Thymus (tissue), 11 donors: Measurements from ENCODE around the gene STK39. TPM values are rescaled to one million over a fixed set of nuclear protein-coding genes. Genes with fewer than 3 reads are reported as not detected.

Source experiments
- DNase-seq, 9 donors: peaks; one replicate each; pipeline ENCODE4 v3.0.0-alpha.2; 2013; ENCODE audit warnings: low spot score in 9 of 9, low read depth in 6 of 9, missing footprints in 1 of 9
- H3K27ac ChIP-seq, 2 donors: one replicate each; pipeline ENCODE4 v1.5.1; 2013; ENCODE audit warnings: control low read depth in 1 of 2, low read depth in 1 of 2, low read length in 1 of 2, mild to moderate bottlenecking in 1 of 2, moderate library complexity in 1 of 2
- H3K27me3 ChIP-seq, 2 donors: one replicate each; pipeline ENCODE4 v1.5.1; 2013; ENCODE audit warnings: low read length in 1 of 2; ENCODE audit not compliant: control insufficient read depth in 2 of 2, insufficient read depth in 1 of 2
- H3K36me3 ChIP-seq, 2 donors: one replicate each; pipeline ENCODE4 v1.5.1; 2013; ENCODE audit warnings: low read length in 1 of 2, mild to moderate bottlenecking in 1 of 2, moderate library complexity in 1 of 2; ENCODE audit not compliant: control insufficient read depth in 2 of 2, insufficient read depth in 2 of 2
- H3K4me1 ChIP-seq, 2 donors: one replicate each; pipeline ENCODE4 v1.5.1; 2013; ENCODE audit warnings: low read length in 2 of 2; ENCODE audit not compliant: control insufficient read depth in 2 of 2, insufficient read depth in 2 of 2
- H3K4me3 ChIP-seq, 2 donors: one replicate each; pipeline ENCODE4 v1.5.1; 2013; ENCODE audit warnings: low read length in 2 of 2, control low read depth in 1 of 2, mild to moderate bottlenecking in 1 of 2
- H3K9me3 ChIP-seq, 2 donors: one replicate each; pipeline ENCODE4 v1.5.1; 2013; ENCODE audit warnings: low read length in 1 of 2, mild to moderate bottlenecking in 1 of 2; ENCODE audit not compliant: control insufficient read depth in 2 of 2, insufficient read depth in 1 of 2
- WGBS: extraction: QIAGEN DNeasy Blood & Tissue Kit; methylation state at CpG from one replicate; pipeline ENCODE4 v1.1.7; 2013; 5-methylcytosine and 5-hydroxymethylcytosine counted together
- polyA plus RNA-seq: library from polyadenylated mRNA; stranded (reverse); fragments of 200-250 nt; gene quantifications from one replicate; pipeline ENCODE4 v1.2.3, GENCODE V29; 2013
- total RNA-seq: library from RNA; stranded (reverse); fragments of 120-200 nt; gene quantifications from one replicate; pipeline ENCODE4 v1.2.4, GENCODE V29; 2013
- donor health status: healthy.

STK39 gene
- total and polyA plus RNA-seq, 2 donors = 30.7 to 34.1 TPM

GRCh38 chr2:168119515-168120141 lies 127.8 kb downstream of the STK39 start:
- DNase-seq = peak in 8 of 9 donors; percentile 37 to 77 (median 51)
- H3K36me3 ChIP-seq = peaks cover 22 to 32% of the 10 kb centered on the region in 2 donors
- H3K27me3 ChIP-seq = no peaks in the 10 kb centered on the region
- H3K4me1 ChIP-seq = no peaks in the 10 kb centered on the region
- H3K27ac ChIP-seq = no peak overlapping the region
- 60% methylated on average over 4 of the region's 4 CpGs for WGBS
- no peaks in the 10 kb centered on the region for H3K9me3 ChIP-seq
- H3K4me3 ChIP-seq = no peak overlapping the region

GRCh38 chr2:168118733-168119514 lies 128.5 kb downstream of the STK39 start:
- Histone ChIP-seq H3K27me3 (no peaks in the 10 kb centered on the region), H3K9me3 (no peaks in the 10 kb centered on the region), H3K4me3 (no peak overlapping the region), H3K36me3 (peaks cover 24 to 34% of the 10 kb centered on the region in 2 donors), H3K4me1 (no peaks in the 10 kb centered on the region), H3K27ac (no peak overlapping the region)
- 32% methylated on average over 10 of the region's 10 CpGs for WGBS
- peak; percentile 19 to 77 (median 51) for DNase-seq

GRCh38 chr2:168116448-168116847 lies 130.9 kb downstream of the STK39 start:
- Histone ChIP-seq H3K9me3 (no peaks in the 10 kb centered on the region), H3K36me3 (peaks cover 17 to 18% of the 10 kb centered on the region in 2 donors), H3K27ac (no peak overlapping the region), H3K27me3 (no peaks in the 10 kb centered on the region), H3K4me1 (no peaks in the 10 kb centered on the region), H3K4me3 (no peak overlapping the region)
- no peak for DNase-seq
- 97% methylated on average over 2 of the region's 2 CpGs for WGBS

- Histone ChIP-seq H3K9me3 (no peaks in the 10 kb centered on the region), H3K36me3 (peaks cover 12 to 14% of the 10 kb centered on the region in 2 donors), H3K4me3 (no peak overlapping the region), H3K27ac (no peak overlapping the region), H3K4me1 (no peaks in the 10 kb centered on the region), H3K27me3 (no peaks in the 10 kb centered on the region)
- 98% methylated on average over 7 of the region's 7 CpGs for WGBS
- no peak for DNase-seq
Observed at GRCh38 chr2:168114619-168115018, 132.8 kb downstream of the STK39 start.

GRCh38 chr2:168114040-168114439 lies 133.4 kb downstream of the STK39 start:
- Histone ChIP-seq H3K4me1 (no peaks in the 10 kb centered on the region), H3K4me3 (no peak overlapping the region), H3K36me3 (peaks cover 12 to 14% of the 10 kb centered on the region in 2 donors), H3K9me3 (no peaks in the 10 kb centered on the region), H3K27ac (no peak overlapping the region), H3K27me3 (no peaks in the 10 kb centered on the region)
- 96% methylated on average over 2 of the region's 2 CpGs for WGBS
- no peak for DNase-seq

GRCh38 chr2:168107322-168107721 lies 140.1 kb downstream of the STK39 start:
- no peak overlapping the region for H3K4me3 ChIP-seq
- DNase-seq = no peak
- H3K4me1 ChIP-seq = no peaks in the 10 kb centered on the region
- H3K27me3 ChIP-seq = no peaks in the 10 kb centered on the region
- H3K27ac ChIP-seq = no peak overlapping the region
- no peaks in the 10 kb centered on the region for H3K9me3 ChIP-seq
- WGBS = 87% methylated on average over 2 of the region's 2 CpGs
- H3K36me3 ChIP-seq = no peaks in the 10 kb centered on the region

- Histone ChIP-seq H3K4me1 (no peaks in the 10 kb centered on the region), H3K27ac (no peak overlapping the region), H3K36me3 (no peaks in the 10 kb centered on the region), H3K9me3 (no peaks in the 10 kb centered on the region), H3K27me3 (no peaks in the 10 kb centered on the region), H3K4me3 (no peak overlapping the region)
- no peak for DNase-seq
- 98% methylated on average over 3 of the region's 3 CpGs for WGBS
Observed at GRCh38 chr2:168105127-168105683, 142.2 kb downstream of the STK39 start.

- 93% methylated on average over 5 of the region's 5 CpGs for WGBS
- no peak overlapping the region for H3K27ac ChIP-seq
Observed at GRCh38 chr2:168097431-168097830, 150.0 kb downstream of the STK39 start.

GRCh38 chr2:168096158-168096557 lies 151.2 kb downstream of the STK39 start:
- Histone ChIP-seq H3K36me3 (peaks cover 3 to 11% of the 10 kb centered on the region in 2 donors), H3K9me3 (no peaks in the 10 kb centered on the region), H3K27me3 (no peaks in the 10 kb centered on the region), H3K27ac (no peak overlapping the region), H3K4me1 (no peaks in the 10 kb centered on the region), H3K4me3 (no peak overlapping the region)
- WGBS = 96% methylated on average over 3 of the region's 3 CpGs
- no peak for DNase-seq

More at GRCh38 chr2:168097431-168097830, 150.0 kb downstream of the STK39 start:
- no peaks in the 10 kb centered on the region for H3K9me3 ChIP-seq
- no peaks in the 10 kb centered on the region for H3K27me3 ChIP-seq
- no peak for DNase-seq
- no peaks in the 10 kb centered on the region for H3K4me1 ChIP-seq
- H3K36me3 ChIP-seq = peaks cover 3 to 11% of the 10 kb centered on the region in 2 donors
- H3K4me3 ChIP-seq = no peak overlapping the region
